PFSK-1 (cell line): Measurements from ENCODE around the gene THSD8.

ENCODE experiments used
- FOXP2 ChIP-seq: optimal IDR thresholded peaks from 2 replicates; pipeline ENCODE3; 2011; ENCODE audit warnings: borderline replicate concordance, control low read depth, inconsistent platforms; ENCODE audit not compliant: insufficient read depth; ENCODE audit errors: extremely low read length, extremely low read depth
- POLR2AphosphoS5 ChIP-seq: IDR thresholded peaks from 2 replicates; pipeline ENCODE4 v1.6.1; 2012; ENCODE audit warnings: low read depth, mild to moderate bottlenecking, control low read depth, low read length, moderate library complexity
- SIN3A ChIP-seq: IDR thresholded peaks from 2 replicates; pipeline ENCODE4 v1.6.1; 2012; ENCODE audit warnings: mild to moderate bottlenecking, low read length, moderate library complexity, borderline replicate concordance; ENCODE audit not compliant: insufficient read depth
- TAF1 ChIP-seq: IDR thresholded peaks from 2 replicates; pipeline ENCODE4 v1.6.1; 2012; ENCODE audit warnings: low read length, control low read depth, borderline replicate concordance; ENCODE audit not compliant: insufficient read depth
- TF ChIP-seq, protein P1 (sequence below), 2 experiments: IDR thresholded peaks; 2 replicates each; pipeline versions ENCODE4 v1.6.1 to v1.8.0; 2011 to 2012; ENCODE audit warnings: low read depth in 2 of 2, low read length in 2 of 2, control low read depth in 1 of 2, inconsistent platforms in 1 of 2, mild to moderate bottlenecking in 1 of 2, moderate library complexity in 1 of 2; ENCODE audit not compliant: insufficient read depth in 1 of 2

THSD8 gene

DNA sequence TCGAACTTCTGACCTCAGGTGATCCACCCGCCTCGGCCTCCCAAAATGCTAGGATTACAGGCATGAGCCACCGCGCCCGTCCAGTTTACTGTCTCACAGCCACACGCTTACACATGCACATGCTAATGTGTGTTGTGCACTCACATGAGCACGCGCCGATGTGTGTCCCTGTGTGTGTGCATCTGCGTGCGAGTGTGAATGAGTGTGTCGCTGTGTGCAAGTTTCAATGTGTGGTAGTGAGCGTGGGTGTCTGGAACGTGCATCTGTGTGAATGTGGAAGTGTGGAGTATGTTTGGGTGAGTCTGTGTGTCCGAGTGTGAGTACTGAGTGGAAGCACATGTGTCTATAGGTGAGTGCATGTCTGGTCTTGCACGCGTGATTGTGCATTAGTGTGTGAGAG lies 40.6 kb downstream of the THSD8 start:
- TF ChIP-seq TAF1 (no peak), FOXP2 (no peak), POLR2AphosphoS5 (no peak), SIN3A (no peak)
- TF ChIP-seq, protein P1, sequence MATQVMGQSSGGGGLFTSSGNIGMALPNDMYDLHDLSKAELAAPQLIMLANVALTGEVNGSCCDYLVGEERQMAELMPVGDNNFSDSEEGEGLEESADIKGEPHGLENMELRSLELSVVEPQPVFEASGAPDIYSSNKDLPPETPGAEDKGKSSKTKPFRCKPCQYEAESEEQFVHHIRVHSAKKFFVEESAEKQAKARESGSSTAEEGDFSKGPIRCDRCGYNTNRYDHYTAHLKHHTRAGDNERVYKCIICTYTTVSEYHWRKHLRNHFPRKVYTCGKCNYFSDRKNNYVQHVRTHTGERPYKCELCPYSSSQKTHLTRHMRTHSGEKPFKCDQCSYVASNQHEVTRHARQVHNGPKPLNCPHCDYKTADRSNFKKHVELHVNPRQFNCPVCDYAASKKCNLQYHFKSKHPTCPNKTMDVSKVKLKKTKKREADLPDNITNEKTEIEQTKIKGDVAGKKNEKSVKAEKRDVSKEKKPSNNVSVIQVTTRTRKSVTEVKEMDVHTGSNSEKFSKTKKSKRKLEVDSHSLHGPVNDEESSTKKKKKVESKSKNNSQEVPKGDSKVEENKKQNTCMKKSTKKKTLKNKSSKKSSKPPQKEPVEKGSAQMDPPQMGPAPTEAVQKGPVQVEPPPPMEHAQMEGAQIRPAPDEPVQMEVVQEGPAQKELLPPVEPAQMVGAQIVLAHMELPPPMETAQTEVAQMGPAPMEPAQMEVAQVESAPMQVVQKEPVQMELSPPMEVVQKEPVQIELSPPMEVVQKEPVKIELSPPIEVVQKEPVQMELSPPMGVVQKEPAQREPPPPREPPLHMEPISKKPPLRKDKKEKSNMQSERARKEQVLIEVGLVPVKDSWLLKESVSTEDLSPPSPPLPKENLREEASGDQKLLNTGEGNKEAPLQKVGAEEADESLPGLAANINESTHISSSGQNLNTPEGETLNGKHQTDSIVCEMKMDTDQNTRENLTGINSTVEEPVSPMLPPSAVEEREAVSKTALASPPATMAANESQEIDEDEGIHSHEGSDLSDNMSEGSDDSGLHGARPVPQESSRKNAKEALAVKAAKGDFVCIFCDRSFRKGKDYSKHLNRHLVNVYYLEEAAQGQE (IDR thresholded peaks at IDR 0.05; ENCODE audit: insufficient read depth in 1 of 2, low read depth in 2 of 2, low read length in 2 of 2): no peak

DNA sequence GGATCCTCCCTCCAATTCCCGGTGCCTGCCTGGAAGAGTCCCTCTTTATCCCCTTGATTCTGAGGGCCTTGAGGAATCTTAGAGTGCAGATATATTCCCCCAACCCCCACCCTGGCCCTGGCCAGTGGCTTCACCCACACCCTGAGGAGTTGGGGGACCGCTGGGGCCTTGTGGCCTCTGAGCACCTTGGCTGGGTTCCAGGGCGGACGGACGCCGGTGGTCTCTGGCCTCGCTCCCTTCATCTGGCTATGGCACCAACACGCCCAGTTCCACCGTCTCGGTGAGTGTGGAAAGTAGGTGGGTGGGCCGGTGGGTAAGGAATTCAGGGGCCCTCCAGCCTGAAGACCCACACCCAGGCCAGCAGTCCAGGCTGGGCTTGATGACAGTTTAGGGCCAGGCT lies 41.5 kb downstream of the THSD8 start:
- TF ChIP-seq TAF1 (no peak), POLR2AphosphoS5 (no peak), FOXP2 (no peak), SIN3A (no peak)
- TF ChIP-seq, protein P1 (IDR thresholded peaks at IDR 0.05; ENCODE audit: insufficient read depth in 1 of 2, low read depth in 2 of 2, low read length in 2 of 2): no peak

DNA sequence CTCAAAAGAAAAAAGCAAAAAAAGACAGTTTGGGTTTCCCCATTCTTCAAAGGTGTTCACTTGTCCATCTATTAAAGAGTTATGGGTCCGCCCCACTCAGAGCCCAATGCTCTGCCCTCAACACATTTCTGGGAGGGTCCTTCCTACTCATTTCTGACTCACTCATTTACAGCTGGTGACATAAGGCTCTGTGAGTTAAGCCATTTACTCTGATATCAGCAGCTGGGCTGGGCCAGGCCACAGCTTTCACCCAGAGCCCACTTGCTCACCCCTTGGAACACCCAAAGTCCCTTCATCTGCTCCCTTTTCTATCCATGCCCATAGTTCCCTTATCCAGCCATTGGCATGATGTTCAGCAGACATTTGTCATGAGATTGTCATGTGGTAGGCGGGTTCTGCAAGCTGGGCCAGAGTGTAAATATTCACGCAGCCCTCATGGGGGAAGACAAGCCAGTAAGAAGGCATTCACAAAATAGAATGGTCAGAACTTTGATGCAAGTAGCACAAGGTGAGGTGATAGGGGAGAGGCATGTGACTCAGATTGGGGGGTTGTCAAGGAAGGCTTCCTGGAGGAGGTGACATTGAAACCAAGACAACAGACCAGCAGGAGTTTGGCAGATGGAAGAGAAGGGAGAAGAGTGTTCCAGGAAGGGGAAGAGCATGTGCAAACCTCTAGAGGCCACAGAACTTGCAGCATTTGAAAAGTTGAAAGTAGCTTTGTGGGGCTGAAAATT lies 42.3 kb downstream of the THSD8 start:
- TF ChIP-seq, protein P1 (IDR thresholded peaks at IDR 0.05; ENCODE audit: insufficient read depth in 1 of 2, low read depth in 2 of 2, low read length in 2 of 2): no peak
- TF ChIP-seq SIN3A: no peak
- TF ChIP-seq FOXP2: no peak
- TF ChIP-seq TAF1: no peak
- TF ChIP-seq POLR2AphosphoS5: no peak

DNA sequence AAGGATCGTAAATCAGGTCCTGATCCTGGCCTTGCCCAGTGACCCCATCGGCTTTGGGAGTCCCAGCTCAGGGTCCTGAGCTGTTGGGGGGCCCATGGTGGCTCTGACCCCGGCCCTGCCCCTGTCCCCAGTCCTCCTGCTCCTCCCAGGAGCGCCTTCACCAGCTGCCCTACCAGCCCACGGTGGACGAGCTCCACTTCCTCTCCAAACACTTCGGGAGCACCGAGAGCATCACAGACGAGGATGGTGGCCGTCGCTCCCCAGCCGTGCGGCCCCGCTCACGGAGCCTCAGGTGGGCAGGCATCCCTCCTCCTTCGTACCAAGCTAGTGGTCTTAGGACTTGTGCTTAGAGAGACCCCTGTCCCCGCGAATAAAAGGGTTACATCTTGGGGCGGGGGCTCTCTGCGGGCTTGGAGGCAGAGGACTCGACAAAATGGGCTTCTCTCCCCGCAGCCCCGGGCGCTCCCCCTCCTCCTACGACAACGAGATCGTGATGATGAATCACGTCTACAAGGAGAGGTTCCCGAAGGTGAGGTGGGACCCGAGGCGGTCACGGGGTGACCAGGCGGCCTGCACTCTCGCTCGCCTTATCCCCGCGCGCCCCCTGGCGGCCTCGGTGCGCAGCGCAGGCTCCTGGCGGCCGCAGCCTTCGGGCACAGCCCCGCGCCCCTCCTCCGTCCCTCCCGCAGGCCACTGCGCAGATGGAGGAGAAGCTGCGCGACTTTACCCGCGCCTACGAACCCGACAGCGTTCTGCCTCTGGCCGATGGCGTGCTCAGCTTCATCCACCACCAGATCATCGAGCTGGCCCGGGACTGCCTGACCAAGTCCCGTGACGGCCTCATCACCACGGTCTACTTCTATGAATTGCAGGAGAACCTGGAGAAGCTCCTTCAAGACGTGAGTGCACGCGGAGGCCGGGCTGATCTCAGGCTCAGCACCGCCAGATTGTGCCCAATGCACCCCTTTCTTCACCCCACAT lies 45.6 kb downstream of the THSD8 start:
- TF ChIP-seq, protein P1 (IDR thresholded peaks at IDR 0.05; ENCODE audit: insufficient read depth in 1 of 2, low read depth in 2 of 2, low read length in 2 of 2): peak; percentile 19 to 65; a peak in 1 of 4 replicates
- no peak for TF ChIP-seq TAF1
- no peak; the same call in 1 of the 2 replicates for TF ChIP-seq POLR2AphosphoS5
- TF ChIP-seq SIN3A: no peak
- TF ChIP-seq FOXP2: peak; percentile 80
